Hematopoietic multipotent progenitor cell treated with erythropoietin and hydrocortisone succinate and interleukin-3 and kit ligand, for 4 days (in vitro differentiated cells): Measurements from ENCODE around the gene CPA2.
A peak's percentile ranks its signal among the peaks of the same experiment; 100 is the strongest.

Experiments
- DNase-seq: peaks from one replicate; pipeline ENCODE4 v3.0.0-alpha.2; 2015

Gene CPA2

GRCh38 chr7:130256704-130257103, 10.0 kb upstream of the CPA2 start:
- no peak for DNase-seq

DNA sequence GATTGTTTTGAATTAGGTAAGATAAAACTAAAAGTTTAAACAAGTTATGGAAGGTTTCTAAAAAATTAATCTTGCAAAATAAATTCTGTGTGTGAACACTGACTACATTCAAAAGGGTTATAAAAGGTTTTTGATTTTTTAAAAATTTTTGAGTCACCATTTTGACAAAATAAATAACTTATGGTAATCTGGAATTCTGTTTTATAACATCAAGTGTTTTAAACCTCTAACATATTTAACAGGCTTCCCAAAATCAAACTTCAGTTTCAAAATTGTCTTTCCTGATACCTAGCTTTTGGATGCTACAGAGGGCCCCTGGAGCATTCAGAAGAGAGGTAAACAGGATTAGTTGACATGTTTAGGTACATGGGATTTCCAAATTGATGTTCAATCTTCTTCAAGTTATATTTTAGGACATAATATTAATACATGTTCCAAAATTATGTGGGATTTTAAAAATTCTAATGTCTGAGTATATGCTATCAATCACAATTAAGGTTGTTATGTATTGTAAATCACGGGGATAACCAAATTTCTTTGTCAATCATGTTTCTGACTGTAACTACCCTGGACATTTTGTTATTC, 8.1 kb upstream of the CPA2 start:
- no peak for DNase-seq

DNA sequence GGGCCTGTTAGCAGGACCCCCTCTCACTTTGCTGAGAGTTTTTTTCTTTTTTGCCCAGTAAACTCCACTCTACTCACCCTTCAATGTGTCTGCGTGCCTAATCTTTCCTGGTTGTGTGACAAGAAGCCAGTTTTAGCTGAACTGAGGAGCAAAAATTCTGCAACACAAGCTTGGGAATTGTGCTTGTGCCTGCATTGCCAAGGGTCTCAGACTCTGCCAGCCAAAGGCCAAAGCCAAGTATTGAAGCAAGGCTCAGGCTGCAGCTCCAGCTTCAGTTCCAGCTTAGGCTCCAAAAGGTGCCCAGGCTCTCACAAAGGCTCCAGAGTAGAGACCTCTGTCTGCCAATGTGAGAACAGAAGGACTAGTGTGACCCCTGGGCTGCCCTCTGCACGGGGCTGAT, 4.2 kb upstream of the CPA2 start:
- no peak for DNase-seq

DNA sequence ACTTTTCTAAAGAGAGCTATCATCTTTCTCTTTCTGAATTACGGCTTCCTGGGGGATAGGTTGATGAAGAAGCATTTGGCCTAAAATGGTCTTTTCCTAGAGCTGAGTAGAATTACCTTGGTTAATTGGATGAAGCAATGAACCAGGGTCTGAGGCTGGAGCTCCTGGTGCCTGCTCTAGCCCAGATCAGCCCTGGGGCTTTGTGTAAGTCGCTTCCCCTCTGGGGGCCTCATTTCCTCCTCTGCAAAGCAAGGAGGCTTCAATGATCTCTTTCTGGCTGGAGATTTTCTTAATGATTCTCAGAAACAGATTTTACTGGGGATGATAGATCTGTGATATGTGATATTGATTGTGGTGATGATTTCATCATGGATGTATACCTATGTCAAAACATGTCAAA, 3.5 kb upstream of the CPA2 start:
- DNase-seq: peak; percentile 22

DNA sequence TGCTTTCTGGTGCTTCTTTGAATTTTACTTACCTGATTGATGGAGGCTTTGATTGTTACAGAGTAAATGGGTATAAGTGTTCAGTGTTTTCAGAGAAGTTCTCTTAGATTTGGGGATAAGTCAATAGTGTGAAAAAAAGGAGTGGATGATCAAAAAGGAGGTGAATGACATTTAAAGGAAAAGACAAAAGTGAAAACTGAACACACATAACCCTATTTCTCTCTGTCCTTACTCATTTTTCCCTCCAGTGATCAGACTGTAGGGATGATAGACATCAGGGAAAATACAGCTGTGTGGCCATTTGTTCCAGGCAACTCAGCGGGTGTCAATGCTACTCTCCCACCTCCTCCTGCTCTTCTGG, 278 bp downstream of the CPA2 start:
- no peak for DNase-seq

DNA sequence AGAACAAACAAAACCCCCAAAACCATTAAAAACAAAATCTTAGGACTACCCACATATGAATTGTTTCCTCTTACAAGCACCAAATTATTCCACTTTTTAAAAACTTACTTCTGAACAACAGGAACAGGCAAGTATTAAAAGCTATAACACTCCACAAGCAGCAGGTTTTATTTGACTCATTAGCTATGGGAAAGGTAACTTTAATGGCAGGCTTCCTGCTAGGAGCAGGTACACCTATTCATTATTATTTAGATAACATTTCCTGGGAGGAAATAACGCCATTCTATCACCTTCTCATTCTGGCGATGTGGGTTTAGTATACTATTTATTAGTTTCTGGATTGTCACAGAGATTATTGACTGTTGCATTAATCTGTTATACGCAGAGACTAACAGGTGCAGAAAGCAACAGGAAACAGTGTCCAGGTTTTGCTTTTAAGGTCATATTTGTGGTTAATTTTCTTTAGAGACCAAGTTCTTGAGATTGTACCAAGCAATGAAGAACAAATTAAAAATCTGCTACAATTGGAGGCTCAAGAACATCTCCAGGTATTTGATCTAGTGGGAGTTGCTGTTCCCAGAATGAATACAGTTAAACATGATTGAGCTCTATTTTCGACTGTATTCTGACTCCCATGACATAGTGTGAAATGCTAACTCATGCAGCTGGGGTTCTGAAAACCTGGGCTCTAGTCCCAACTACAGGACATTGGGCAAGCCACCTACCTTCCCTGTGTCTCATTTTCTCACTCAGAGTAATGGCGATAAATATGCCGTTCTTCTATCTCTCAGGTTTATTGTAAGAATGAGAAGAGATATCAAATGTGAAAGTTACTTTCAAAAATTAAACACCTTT, 2.0 kb downstream of the CPA2 start:
- DNase-seq: no peak

DNA sequence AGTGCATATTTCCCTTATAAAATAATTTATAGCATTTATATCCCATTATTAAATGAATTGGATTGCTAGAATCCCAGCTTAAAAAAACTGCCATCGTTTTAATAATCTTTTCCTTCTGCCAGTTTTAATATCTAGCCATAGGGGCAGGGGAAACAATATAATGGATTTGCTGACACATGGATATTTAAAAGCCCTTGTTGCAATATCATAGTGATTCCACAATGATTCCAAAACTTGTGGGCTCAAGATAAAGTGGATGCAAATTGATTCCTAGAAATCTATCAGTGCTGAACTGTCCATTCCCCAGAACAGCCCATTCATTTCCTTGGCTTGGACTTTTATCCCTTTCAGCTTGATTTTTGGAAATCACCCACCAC, 2.6 kb downstream of the CPA2 start:
- no peak for DNase-seq

DNA sequence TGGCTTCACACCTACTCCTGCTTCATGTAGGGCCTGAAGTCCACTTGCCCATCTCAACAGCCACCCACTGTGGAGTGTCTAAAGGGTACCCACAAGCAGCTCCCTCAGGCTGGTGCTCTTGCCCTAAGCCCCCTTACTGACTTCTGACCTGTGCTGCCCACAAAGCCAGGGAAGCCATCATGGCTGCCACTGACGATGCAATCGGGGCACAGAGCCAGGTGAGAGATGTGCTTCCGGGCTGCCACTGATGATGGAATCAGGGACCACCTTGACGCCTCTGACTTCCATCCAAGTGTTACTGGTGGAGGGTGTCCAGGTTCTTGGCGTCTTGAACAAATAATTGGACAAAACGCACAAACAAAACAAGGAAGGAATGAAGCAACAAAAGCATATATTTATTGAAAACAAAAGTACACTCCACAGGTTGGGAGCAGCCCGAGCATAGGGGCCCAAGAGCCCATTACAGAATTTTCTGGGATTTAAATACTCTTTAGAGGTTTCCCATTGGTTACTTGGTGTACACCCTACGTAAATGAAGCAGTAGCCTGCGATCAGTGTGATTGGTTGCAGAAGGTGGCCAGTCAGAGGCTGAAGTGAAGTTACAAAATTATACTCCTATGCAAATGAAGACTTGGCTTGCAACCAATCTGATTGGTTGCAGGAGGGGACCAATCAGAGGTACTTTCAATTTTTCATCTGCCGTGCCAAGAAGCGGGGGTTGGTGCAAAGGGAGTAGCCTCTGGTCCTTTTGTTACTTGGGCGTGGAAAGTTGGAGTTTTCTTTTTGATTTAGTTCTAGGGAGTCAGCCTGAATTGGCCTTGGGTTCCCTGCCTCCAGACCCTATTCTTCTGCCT, 4.5 kb downstream of the CPA2 start:
- no peak for DNase-seq

DNA sequence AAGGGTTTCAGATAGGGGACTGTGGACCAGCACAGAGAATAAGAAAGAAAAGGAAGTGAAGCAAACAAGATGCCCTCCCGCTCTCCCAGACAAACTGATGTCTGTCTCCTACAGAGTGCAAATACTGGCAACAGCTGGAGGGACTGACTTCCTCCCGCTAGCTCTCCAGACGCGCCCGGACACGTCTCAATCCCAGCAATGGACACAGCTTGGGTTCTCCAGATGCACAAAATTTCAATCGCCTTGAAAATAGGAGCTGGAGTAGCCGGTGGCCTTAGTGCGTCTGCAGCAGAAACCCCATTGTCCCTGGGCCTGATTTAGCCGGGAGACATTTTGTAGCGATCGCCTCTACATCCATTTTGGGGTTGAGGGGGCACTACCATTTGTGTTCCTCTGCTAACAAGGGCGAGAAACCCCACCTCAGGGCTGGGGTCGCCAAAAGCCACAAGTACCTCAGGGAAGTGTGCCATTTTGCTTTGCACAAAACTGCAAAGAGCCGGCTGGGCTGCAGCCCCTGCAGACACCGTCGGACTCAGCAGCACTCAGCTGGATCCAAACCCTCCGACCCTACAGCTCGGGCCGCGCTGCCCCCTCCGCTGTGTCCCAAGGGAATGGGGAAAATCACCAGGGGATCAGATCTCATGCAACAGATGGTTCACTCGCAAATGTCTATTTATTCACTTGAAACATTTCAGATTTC, 5.9 kb downstream of the CPA2 start:
- no peak for DNase-seq

GRCh38 chr7:130273081-130273932, 6.6 kb downstream of the CPA2 start:
- DNase-seq: peak; percentile 51

DNA sequence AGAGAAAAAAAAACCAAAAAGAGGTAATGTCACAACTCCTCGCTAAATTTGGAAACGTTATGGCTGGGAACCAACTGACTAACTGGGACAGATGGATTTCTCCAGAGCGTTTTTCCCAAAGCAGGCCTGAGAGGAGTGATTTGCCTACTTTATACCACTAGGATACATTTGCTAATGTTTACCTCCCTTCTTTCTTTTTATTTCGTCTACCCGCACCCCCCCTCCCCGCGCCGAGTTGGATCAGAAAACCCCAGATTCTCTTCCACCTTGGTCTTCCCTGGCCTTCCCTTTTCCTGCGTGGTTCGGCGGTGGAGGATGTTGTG, 7.2 kb downstream of the CPA2 start:
- DNase-seq: no peak

GRCh38 chr7:130274296-130274695, 7.6 kb downstream of the CPA2 start:
- no peak for DNase-seq

- no peak for DNase-seq
Observed at GRCh38 chr7:130274983-130275591, 8.4 kb downstream of the CPA2 start.

GRCh38 chr7:130275826-130276297, 9.2 kb downstream of the CPA2 start:
- no peak for DNase-seq

DNA sequence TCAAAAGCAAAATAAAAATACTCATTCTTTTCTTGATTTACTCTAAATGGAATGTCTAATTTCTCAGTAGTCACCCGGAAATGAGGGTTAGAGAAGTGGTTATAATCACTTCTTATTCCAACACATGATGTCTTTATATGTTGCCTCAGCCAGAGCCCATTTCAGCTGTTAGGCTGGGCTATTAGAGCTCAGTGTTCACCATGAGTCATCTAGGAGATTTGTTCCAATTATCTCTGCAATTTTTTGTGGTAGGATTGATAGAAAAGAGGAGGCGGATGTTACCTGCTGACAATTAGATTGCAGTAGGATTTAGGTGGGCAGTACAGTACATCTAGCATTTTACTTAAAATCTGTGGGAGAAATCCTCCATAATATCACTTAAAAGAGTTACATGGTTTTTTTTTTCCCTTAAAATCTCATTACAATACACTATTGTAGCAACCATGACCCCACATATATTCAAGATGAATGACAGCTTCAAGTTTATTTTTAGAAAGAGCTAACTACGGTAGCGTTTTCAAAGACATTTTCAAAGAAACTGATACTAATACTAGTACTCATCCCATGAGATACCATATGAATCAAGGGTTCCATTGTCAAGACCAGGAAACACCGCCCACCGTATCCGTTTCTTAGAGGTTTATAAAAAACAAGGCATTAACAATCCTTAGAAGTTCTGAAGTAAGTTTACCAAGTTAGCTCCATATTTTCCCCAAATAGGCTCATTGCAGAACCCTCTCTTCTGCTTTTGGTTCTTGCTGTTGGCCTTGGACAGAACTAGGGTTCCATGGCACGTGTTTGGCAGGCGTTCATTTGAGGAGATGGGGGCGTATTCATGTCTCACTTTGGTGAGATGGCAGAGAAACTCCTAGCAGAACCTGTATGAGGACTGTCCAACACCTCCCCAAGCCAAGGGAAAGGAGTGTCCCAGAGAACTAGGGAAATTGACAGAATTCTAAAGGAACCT, 10.4 kb downstream of the CPA2 start:
- DNase-seq: no peak

GRCh38 chr7:130277763-130278643, 11.3 kb downstream of the CPA2 start:
- peak; percentile 46 for DNase-seq

- no peak for DNase-seq
Observed at GRCh38 chr7:130278860-130279259, 12.2 kb downstream of the CPA2 start.

DNA sequence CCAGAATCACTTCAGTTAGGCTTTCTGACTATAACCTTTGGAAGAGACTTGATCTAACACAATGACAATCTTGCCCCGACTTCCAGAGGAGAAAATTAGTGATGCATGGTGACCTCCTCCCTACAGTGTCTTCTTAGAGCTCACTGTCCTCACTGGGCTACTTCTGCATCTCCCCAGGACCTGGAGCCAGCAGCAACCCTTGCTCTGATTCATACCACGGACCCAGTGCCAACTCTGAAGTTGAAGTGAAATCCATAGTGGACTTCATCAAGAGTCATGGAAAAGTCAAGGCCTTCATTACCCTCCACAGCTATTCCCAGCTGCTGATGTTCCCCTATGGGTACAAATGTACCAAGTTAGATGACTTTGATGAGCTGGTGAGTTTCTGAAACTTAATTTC, 12.6 kb downstream of the CPA2 start:
- no peak for DNase-seq

DNA sequence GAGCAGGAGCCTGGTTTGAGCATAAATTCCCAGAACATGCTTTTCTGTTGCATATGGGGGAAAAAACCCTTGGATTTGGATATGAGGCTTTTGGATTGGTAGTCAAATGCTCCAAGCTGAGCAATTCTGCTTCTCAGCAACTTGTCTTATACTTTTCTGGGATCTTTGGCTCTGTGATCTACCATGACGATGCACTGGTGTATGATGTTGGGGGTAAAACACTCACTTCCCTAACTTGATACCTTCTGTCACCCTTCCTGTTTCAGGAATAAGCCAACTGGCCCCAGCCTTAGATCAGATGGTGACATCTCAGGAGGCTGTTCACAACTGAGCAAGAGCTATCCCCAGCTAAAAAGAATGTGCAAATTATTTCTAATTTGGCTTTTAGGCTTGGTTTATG, 13.2 kb downstream of the CPA2 start:
- no peak for DNase-seq

DNA sequence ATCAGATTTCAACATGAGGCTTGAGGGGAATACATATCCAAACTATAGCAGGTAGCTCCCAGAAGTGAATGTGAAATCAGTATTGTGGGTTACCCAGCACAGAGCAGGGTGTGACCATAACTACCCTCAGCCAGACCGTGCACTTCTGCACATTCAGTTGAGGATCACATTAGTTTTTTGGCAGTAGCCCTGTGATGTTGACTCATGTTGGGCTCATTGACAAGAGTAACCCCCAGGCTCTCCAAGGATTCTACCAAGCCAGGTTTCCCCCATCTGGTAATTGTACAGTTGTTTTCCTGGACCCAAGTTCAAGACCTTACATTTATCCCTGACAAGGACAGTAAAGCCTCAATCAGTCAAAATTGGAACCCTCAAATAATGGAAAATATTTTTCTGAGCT, 14.6 kb downstream of the CPA2 start:
- no peak for DNase-seq
